Lung (tissue), 16 donors: ENCODE results near the gene SH3BGRL. TPM values are rescaled to one million over a fixed set of nuclear protein-coding genes. Genes with fewer than 3 reads are reported as not detected.

ENCODE experiments used
- ATAC-seq: fragments of 200-7000 bp; cut with Tn5 transposase; one replicate; pipeline ENCODE4 v1.9.1; 2020; ENCODE audit warnings: moderate number of reproducible peaks; ENCODE audit not compliant: insufficient read depth, low FRiP score
- DNase-seq, 3 donors: peaks; one replicate each; pipeline ENCODE4 v3.0.0-alpha.2; 2013 to 2017
- H3K27ac ChIP-seq, 2 donors: one replicate each; pipeline ENCODE4 v1.5.1; 2013; ENCODE audit warnings: mild to moderate bottlenecking in 2 of 2, moderate library complexity in 2 of 2, control low read depth in 1 of 2, inconsistent platforms in 1 of 2, low read depth in 1 of 2, low read length in 1 of 2
- H3K27me3 ChIP-seq, 3 donors: one replicate each; pipeline ENCODE4 v1.5.1; 2013; ENCODE audit warnings: low read length in 2 of 3; ENCODE audit not compliant: control insufficient read depth in 3 of 3, insufficient read depth in 3 of 3
- H3K36me3 ChIP-seq, 4 donors: one replicate each; pipeline ENCODE4 v1.5.1; 2013; ENCODE audit warnings: low read length in 4 of 4, mild to moderate bottlenecking in 1 of 4, moderate library complexity in 1 of 4; ENCODE audit not compliant: control insufficient read depth in 4 of 4, insufficient read depth in 4 of 4
- H3K4me1 ChIP-seq, 5 donors: one replicate each; pipeline ENCODE4 v1.5.1; 2013; ENCODE audit warnings: low read length in 5 of 5, mild to moderate bottlenecking in 2 of 5, moderate library complexity in 1 of 5; ENCODE audit not compliant: control insufficient read depth in 5 of 5, insufficient read depth in 5 of 5
- H3K4me3 ChIP-seq: one replicate; pipeline ENCODE4 v1.5.1; 2013; ENCODE audit warnings: mild to moderate bottlenecking, control low read depth, moderate library complexity
- H3K9ac ChIP-seq, 2 donors: one replicate each; pipeline ENCODE4 v1.5.1; 2013; ENCODE audit warnings: low read length in 2 of 2, control low read depth in 1 of 2; ENCODE audit not compliant: insufficient read depth in 1 of 2
- H3K9me3 ChIP-seq, 4 donors: one replicate each; pipeline ENCODE4 v1.5.1; 2013; ENCODE audit warnings: low read length in 3 of 4, mild to moderate bottlenecking in 1 of 4, moderate library complexity in 1 of 4; ENCODE audit not compliant: control insufficient read depth in 4 of 4, insufficient read depth in 3 of 4
- WGBS, 2 donors: extraction: QIAGEN DNeasy Blood & Tissue Kit; methylation state at CpG; one replicate each; pipeline ENCODE4 v1.1.7; 2013; 5-methylcytosine and 5-hydroxymethylcytosine counted together
- long read RNA-seq, 5 donors: transcript quantifications; one replicate each; lab custom pipeline, GENCODE V29; 2026
- polyA plus RNA-seq, 2 donors: library from polyadenylated mRNA; stranded (reverse); fragments of 200-250 nt; gene quantifications; one replicate each; pipeline ENCODE4 v1.2.1, GENCODE V29; 2013
- total RNA-seq, 2 donors: library from RNA; depleted of rRNA in 1 of 2; stranded (reverse); fragments of >200 nt in 1 of 2; gene quantifications; one replicate each; pipeline ENCODE4 v1.2.1, GENCODE V29; 2014 to 2021
- TF ChIP-seq, protein P1 (sequence below): IDR thresholded peaks from 2 replicates; pipeline ENCODE4 v1.5.1; 2012; ENCODE audit warnings: mild to moderate bottlenecking; ENCODE audit errors: control extremely low read depth, extremely low read depth
- donor health status: control.
- donor health status: control.
- donor health status: Bipolar disorder and iron deficiency.
- donor health status: healthy.
- donor health status: DM: yes; HTN: yes; CAD: no.

SH3BGRL gene
- total RNA-seq (100 to 1,000 TPM in 1 of 2 donors, 10 to 100 TPM in 1; 95.5 to 196 TPM), polyA plus RNA-seq (10 to 100 TPM; 73.1 to 90.3 TPM)
- long read RNA-seq, donor 1, transcript SH3BGRL-201 (4 exons, 1,923 nt) = major isoform, 140 of 166 reads
- long read RNA-seq, donor 1, partial matches to known transcripts = 21 of 166 reads
- long read RNA-seq, donor 1, other reads (novel, unspliced or antisense) = 5 of 166 reads
- long read RNA-seq, donor 2, transcript SH3BGRL-201 (4 exons, 1,923 nt) = major isoform, 40 of 88 reads
- long read RNA-seq, donor 2, partial matches to known transcripts = 47 of 88 reads
- long read RNA-seq, donor 2, other reads (novel, unspliced or antisense) = 0 of 88 reads
- long read RNA-seq, donor 3, transcript SH3BGRL-201 (4 exons, 1,923 nt) = major isoform, 81 of 81 reads
- long read RNA-seq, donor 3, partial matches to known transcripts = 0 of 81 reads
- long read RNA-seq, donor 3, other reads (novel, unspliced or antisense) = 0 of 81 reads
- long read RNA-seq, donor 4, transcript SH3BGRL-201 (4 exons, 1,923 nt) = major isoform, 38 of 39 reads
- long read RNA-seq, donor 4, partial matches to known transcripts = 0 of 39 reads
- long read RNA-seq, donor 4, other reads (novel, unspliced or antisense) = 0 of 39 reads
- long read RNA-seq, donor 5, transcript SH3BGRL-201 (4 exons, 1,923 nt) = major isoform, 137 of 149 reads
- long read RNA-seq, donor 5, partial matches to known transcripts = 12 of 149 reads
- long read RNA-seq, donor 5, other reads (novel, unspliced or antisense) = 0 of 149 reads

DNA sequence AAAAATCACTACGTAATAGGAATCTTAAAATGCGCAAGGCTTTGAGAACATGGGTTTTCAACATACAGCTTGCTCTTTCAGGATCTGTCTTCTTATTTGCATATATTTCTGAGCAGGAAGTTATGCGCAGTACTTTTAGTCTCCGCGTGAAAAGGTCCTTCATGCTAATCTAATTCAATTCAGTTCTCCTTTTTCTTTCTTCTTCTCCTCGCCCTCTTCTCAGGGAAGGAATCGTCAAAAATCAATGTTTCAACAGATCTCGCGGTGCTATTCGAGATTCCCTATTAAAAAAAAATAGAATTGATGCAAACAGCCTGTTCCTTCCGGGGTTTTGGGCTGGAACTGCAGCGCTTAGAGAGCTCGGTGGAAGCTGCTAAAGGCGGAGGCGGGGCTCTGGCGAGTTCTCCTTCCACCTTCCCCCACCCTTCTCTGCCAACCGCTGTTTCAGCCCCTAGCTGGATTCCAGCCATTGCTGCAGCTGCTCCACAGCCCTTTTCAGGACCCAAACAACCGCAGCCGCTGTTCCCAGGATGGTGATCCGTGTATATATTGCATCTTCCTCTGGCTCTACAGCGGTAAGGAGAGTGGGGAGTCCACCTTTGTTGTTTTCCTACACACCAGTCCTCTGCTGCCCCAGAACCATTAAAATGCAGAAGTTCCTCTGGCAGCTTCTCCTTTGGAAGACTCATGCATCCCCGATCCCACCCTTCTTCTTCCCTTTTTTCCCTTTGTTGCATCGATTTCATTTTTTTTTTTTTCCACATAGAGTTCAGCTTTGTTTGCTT lies at the start of gene SH3BGRL, which contains the start of gene HMGN5:
Gene SH3BGRL (plus strand): TSS at position 432 of the 785 bp plus-strand sequence. CDS start 99 bp downstream, at position 531.
Gene HMGN5 (minus strand): TSS at position 243 of the 785 bp plus-strand sequence. CDS start 80,364 bp downstream, outside the sequence.
- Histone ChIP-seq H3K4me1 (peaks cover 0 to 2% (median 0%) of the 10 kb centered on the region in 5 donors), H3K36me3 (no peaks in the 10 kb centered on the region), H3K27ac (peak within 1 kb of the TSS; percentile 72 to 86), H3K4me3 (peak within 1 kb of the TSS; percentile 70), H3K27me3 (no peaks in the 10 kb centered on the region), H3K9ac (peak within 1 kb of the TSS; percentile 89 to 97), H3K9me3 (no peaks in the 10 kb centered on the region)
- WGBS, 2 donors = 1 to 19% methylated on average over 23 of the region's 23 CpGs
- DNase-seq (peak; percentile 93 to 97 (median 95)), ATAC-seq (peak; percentile 95)
- TF ChIP-seq, protein P1, sequence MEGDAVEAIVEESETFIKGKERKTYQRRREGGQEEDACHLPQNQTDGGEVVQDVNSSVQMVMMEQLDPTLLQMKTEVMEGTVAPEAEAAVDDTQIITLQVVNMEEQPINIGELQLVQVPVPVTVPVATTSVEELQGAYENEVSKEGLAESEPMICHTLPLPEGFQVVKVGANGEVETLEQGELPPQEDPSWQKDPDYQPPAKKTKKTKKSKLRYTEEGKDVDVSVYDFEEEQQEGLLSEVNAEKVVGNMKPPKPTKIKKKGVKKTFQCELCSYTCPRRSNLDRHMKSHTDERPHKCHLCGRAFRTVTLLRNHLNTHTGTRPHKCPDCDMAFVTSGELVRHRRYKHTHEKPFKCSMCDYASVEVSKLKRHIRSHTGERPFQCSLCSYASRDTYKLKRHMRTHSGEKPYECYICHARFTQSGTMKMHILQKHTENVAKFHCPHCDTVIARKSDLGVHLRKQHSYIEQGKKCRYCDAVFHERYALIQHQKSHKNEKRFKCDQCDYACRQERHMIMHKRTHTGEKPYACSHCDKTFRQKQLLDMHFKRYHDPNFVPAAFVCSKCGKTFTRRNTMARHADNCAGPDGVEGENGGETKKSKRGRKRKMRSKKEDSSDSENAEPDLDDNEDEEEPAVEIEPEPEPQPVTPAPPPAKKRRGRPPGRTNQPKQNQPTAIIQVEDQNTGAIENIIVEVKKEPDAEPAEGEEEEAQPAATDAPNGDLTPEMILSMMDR = no peak

- Histone ChIP-seq H3K4me3 (no peak overlapping the region), H3K27ac (no peak overlapping the region), H3K36me3 (no peaks in the 10 kb centered on the region), H3K9ac (no peak overlapping the region), H3K4me1 (no peaks in the 10 kb centered on the region), H3K9me3 (no peaks in the 10 kb centered on the region), H3K27me3 (no peaks in the 10 kb centered on the region)
- 70 to 98% methylated on average over 3 of the region's 3 CpGs for WGBS, 2 donors
- DNase-seq = no peak
- TF ChIP-seq, protein P1 = no peak
- no peak for ATAC-seq
Observed at GRCh38 chrX:81168391-81168790, 33.5 kb upstream of the SH3BGRL start.

- no peaks in the 10 kb centered on the region for H3K36me3 ChIP-seq
- no peak overlapping the region for H3K9ac ChIP-seq
- no peak overlapping the region for H3K27ac ChIP-seq
- H3K4me1 ChIP-seq = no peaks in the 10 kb centered on the region
- 29 to 57% methylated on average over 1 of the region's 1 CpG for WGBS, 2 donors
- H3K9me3 ChIP-seq = no peaks in the 10 kb centered on the region
- H3K4me3 ChIP-seq = no peak overlapping the region
- no peak for ATAC-seq
- TF ChIP-seq, protein P1 = no peak
- DNase-seq = peak in 2 of 3 donors; percentile 51 to 58
- H3K27me3 ChIP-seq = no peaks in the 10 kb centered on the region
Observed at GRCh38 chrX:81174286-81174685, 27.6 kb upstream of the SH3BGRL start.
